ENCODE results near the gene MRPL4.

- TF ChIP-seq CTCF (conservative IDR thresholded peaks at IDR 0.05; ENCODE audit: low read length) (no peak), EZH2phosphoT487 (IDR thresholded peaks at IDR 0.05; ENCODE audit: borderline replicate concordance) (no peak)
These were observed 36.7 kb downstream of the MRPL4 start for GRCh38 chr19:10288662-10289166.
